Natural killer cell treated with Interleukin-12 subunit alpha and Interleukin-12 subunit beta and Interleukin-15 and Interleukin-18, amount 100 ng/mL, for 72 hours (primary cell): ENCODE data around the gene MXD1. TPM values are rescaled to one million over a fixed set of nuclear protein-coding genes. Genes with fewer than 3 reads are reported as not detected.

Experiments used
- ATAC-seq, 2 donors: fragments of 150-1000 bp; cut with Tn5 transposase in 1 of 2; sonication (Bioruptor Pico), chemical (Tn5 transposase) in 1 of 2; 2 replicates each; pipeline ENCODE4 v1.10.0; 2021
- DNase-seq: peaks from one replicate; pipeline ENCODE4 v3.0.0; 2022; ENCODE audit warnings: low spot score
- H3K27ac Mint-ChIP-seq, 2 donors: 1 replicate in 1 of 2; 2 replicates in 1 of 2; pipeline ENCODE4 v1.8.0; 2022; ENCODE audit warnings: mixed read lengths in 2 of 2, mild to moderate bottlenecking in 1 of 2, moderate library complexity in 1 of 2
- H3K27me3 Mint-ChIP-seq, 2 donors: 1 replicate in 1 of 2; 2 replicates in 1 of 2; pipeline ENCODE4 v1.8.0; 2022; ENCODE audit warnings: mixed read lengths in 2 of 2
- H3K36me3 Mint-ChIP-seq: one replicate; pipeline ENCODE4 v1.8.0; 2022; ENCODE audit warnings: mixed read lengths
- H3K4me1 Mint-ChIP-seq, 2 donors: 1 replicate in 1 of 2; 2 replicates in 1 of 2; pipeline ENCODE4 v1.8.0; 2022; ENCODE audit warnings: low read depth in 2 of 2, mixed read lengths in 2 of 2, mild to moderate bottlenecking in 1 of 2
- H3K4me3 Mint-ChIP-seq: one replicate; pipeline ENCODE4 v1.8.0; 2022; ENCODE audit warnings: mixed read lengths
- H3K9me3 Mint-ChIP-seq: 2 replicates; pipeline ENCODE4 v1.8.0; 2022; ENCODE audit warnings: mixed read lengths
- total RNA-seq, 2 donors: library from RNA; stranded (reverse); gene quantifications; one replicate each; pipeline ENCODE4 v1.2.3, GENCODE V29; 2022

MXD1 gene
- total RNA-seq, 2 donors from 2014 or later, result 27.6 to 42.7 TPM

DNA sequence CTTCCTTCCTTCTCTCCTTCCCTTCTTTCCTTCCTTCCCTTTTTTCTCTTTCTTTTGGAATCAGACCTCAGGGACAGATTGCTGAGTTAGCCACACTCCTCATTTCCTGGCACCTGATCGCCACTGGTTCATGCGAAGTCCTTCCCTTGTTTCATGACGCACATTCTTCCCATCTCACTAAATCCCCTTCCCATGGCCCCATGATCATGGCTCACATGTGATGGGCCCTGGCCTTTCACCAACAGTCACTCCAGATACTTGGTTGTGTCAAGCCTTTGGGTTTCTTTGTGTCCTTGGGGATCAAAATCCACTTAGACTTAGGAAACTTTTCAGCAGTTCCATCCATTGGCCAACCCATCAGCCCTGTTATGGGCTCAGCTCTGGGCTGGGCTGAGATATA lies 70.3 kb downstream of the MXD1 start:
- Mint-ChIP-seq H3K27ac (peak overlapping the region; percentile 91 to 93), H3K4me3 (peak overlapping the region; percentile 73), H3K4me1 (peaks cover 18 to 29% of the 10 kb centered on the region in 2 donors), H3K36me3 (no peaks in the 10 kb centered on the region), H3K27me3 (no peaks in the 10 kb centered on the region), H3K9me3 (peaks cover 3% of the 10 kb centered on the region)
- no peak for ATAC-seq
- DNase-seq, result no peak

DNA sequence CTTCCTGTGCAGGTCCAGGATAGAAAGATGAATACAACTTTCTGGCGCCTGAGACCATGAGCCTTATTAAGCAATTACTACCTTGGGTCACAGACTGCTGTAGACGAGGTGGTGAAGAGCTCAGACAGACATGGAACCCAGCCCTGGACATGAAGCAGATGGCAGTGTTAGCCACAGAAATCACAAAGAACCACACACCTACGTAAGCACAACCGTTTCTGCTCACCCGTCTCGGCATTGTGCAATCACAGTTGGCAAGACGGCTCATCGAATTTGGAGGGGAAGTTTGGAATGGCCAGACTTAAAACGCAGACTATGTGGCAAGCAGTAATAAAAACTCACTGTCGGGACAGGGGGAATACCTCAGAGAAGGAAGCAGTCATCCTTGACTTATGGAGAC lies 70.8 kb downstream of the MXD1 start:
- Mint-ChIP-seq H3K9me3 (peaks cover 3% of the 10 kb centered on the region), H3K27ac (peak overlapping the region; percentile 91 to 93), H3K4me1 (peaks cover 18 to 29% of the 10 kb centered on the region in 2 donors), H3K4me3 (peak overlapping the region; percentile 73), H3K27me3 (no peaks in the 10 kb centered on the region), H3K36me3 (no peaks in the 10 kb centered on the region)
- DNase-seq (peak; percentile 80), ATAC-seq (peak; percentile 84 to 94)

DNA sequence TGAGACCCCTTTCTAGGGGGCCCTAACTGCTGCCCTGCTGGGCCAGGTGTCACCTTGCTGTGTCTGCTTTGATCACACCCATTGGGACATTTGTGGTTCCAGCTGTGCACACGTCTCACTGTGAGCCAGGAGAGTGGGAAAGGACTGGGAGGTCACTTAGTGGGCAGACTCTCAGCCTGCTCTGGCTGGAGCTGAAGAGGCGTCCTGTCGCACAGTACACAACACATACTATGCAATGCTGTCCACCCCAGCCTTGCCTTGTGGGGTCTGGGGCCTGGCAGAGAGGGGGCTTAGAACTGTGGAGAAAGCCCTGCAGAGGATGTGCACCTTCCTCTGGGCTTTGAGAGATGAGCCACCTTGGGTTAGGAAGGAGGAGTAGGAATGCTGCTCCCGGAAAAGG lies 71.8 kb downstream of the MXD1 start:
- peaks cover 18 to 31% of the 10 kb centered on the region in 2 donors for H3K4me1 Mint-ChIP-seq
- peak overlapping the region in 1 of 2 donors; percentile 59 for H3K27ac Mint-ChIP-seq
- H3K36me3 Mint-ChIP-seq, result no peaks in the 10 kb centered on the region
- no peak for ATAC-seq
- no peak for DNase-seq
- H3K4me3 Mint-ChIP-seq, result no peak overlapping the region
- H3K27me3 Mint-ChIP-seq, result no peaks in the 10 kb centered on the region
- H3K9me3 Mint-ChIP-seq, result peaks cover 3% of the 10 kb centered on the region

DNA sequence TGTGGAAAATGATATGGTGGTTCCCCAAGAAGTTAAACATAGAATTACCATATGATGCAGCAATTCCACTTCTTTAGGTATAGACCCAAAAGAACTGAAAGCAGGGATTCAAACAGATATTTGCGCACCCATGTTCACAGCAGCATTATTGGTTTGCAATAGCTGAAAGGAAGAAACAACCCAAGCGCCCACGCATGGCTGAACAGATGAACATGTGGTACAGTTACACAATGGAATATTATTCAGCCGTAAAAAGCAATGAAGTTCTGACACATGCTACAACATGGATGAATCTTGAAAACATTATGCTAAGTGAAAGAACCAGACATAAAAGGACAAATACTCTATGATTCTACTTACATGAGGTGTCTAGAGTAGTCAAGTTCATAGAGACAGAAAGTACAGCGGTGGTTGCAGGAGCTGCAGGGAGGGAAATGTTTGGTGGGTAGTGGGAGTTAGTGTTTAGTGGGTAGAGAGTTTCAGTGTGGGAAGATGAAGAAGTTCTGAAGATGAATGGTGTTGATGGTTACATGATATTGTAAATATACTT lies 73.3 kb downstream of the MXD1 start:
- DNase-seq (no peak), ATAC-seq (no peak)
- Mint-ChIP-seq H3K27me3 (no peaks in the 10 kb centered on the region), H3K4me1 (peaks cover 18 to 27% of the 10 kb centered on the region in 2 donors), H3K9me3 (peaks cover 3% of the 10 kb centered on the region), H3K4me3 (no peak overlapping the region), H3K36me3 (no peaks in the 10 kb centered on the region), H3K27ac (peak overlapping the region; percentile 10 to 36)

DNA sequence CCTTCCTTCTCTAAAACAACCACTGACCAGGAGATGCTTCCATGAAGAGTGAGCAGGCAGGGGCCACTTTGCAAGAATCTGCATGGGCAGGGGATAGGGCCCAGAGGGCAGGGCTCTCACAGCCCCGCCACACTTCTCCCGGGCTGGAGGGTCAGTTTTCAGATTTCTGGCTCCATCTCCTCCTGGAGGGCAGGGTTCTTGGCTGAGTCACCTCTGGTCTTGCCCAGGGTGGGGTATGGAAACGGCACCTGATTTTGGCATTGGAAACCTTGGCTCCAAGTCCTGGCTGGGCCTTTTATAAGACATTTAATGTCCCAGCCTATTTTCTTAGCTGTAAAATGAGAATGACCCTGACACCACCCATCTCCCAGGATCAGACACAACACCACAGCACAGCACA lies 74.1 kb downstream of the MXD1 start:
- no peak overlapping the region for H3K4me3 Mint-ChIP-seq
- H3K9me3 Mint-ChIP-seq, result peaks cover 3% of the 10 kb centered on the region
- peaks cover 18 to 28% of the 10 kb centered on the region in 2 donors for H3K4me1 Mint-ChIP-seq
- H3K27me3 Mint-ChIP-seq, result no peaks in the 10 kb centered on the region
- H3K36me3 Mint-ChIP-seq, result no peaks in the 10 kb centered on the region
- no peak for DNase-seq
- H3K27ac Mint-ChIP-seq, result peak overlapping the region in 1 of 2 donors; percentile 36
- no peak for ATAC-seq

DNA sequence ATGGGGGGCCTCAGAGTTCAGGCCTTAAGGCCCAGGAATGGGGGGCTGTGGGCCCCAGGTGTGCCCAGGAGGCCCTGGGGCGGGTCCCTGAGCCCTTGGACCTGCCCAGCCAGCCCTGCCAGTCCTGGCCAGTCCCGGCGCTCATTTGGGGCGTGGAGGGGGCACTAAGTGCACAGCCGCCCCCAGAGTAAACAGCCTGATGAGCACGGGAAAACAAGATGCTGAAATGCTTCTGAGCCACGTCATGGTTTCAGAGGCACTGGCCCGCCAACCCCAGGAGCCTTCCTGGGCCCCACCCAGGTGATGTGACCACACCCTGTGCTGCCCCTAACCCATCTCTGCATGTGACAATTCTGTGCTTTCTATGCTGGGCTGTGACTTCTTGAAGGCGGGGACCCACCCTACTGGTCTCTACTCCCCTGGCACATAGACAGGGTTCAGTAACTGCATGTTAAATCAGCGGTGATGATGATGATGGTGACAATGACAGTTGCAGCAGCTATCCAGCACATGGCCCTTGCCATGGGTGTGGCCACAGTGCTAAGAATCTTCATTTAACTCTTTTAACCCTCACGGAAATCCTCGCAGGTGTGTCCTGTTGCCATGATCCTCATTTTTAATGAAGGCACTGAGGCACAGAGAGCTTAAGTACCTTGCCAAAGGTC lies 74.7 kb downstream of the MXD1 start:
- Mint-ChIP-seq H3K4me1 (peaks cover 18 to 28% of the 10 kb centered on the region in 2 donors), H3K4me3 (no peak overlapping the region), H3K27me3 (no peaks in the 10 kb centered on the region), H3K36me3 (no peaks in the 10 kb centered on the region), H3K9me3 (peaks cover 3% of the 10 kb centered on the region), H3K27ac (no peak overlapping the region)
- no peak for DNase-seq
- ATAC-seq, result no peak

Other genes starting within 250 kb of the MXD1 start
- gene ANXA4, start 173.0 kb upstream of the MXD1 start, total RNA-seq, result 10 to 100 TPM; 15.2 to 21.7 TPM
- gene GMCL1, start 85.4 kb upstream of the MXD1 start, total RNA-seq, result 10 to 100 TPM; 18.6 to 36.7 TPM
- 10 to 100 TPM; 43.0 to 64.4 TPM for gene SNRNP27, start 21.2 kb upstream of the MXD1 start, total RNA-seq
- gene ASPRV1, start 46.5 kb downstream of the MXD1 start, total RNA-seq, result under 1 TPM; 0.55 to 0.84 TPM
- gene PCBP1, start 172.4 kb downstream of the MXD1 start, total RNA-seq, result 100 to 1,000 TPM; 357 to 363 TPM